H1 (cell line): ENCODE measurements around the gene FBXO46. TPM values are rescaled to one million over a fixed set of nuclear protein-coding genes. Genes with fewer than 3 reads are reported as not detected.

Source experiments
- BRCA1 ChIP-seq: IDR thresholded peaks from 2 replicates; pipeline ENCODE4 v1.6.1; 2012; ENCODE audit warnings: low read depth, low read length, improper control_type of control experiment
- CBX8 ChIP-seq: fragments of 300-800, 300-1000 bp; sonication (generic); IDR thresholded peaks from 2 replicates; pipeline ENCODE4 v1.7.1; 2016; ENCODE audit warnings: low read depth, low read length, borderline replicate concordance
- CHD7 ChIP-seq: fragments of 300-600 bp; sonication (generic); IDR thresholded peaks from 2 replicates; pipeline ENCODE4 v1.7.1; 2012; ENCODE audit warnings: low read length, moderate library complexity, mild to moderate bottlenecking, inconsistent platforms; ENCODE audit not compliant: insufficient replicate concordance
- EP300 ChIP-seq, 2 experiments: IDR thresholded peaks; 1 replicate in 1 of 2; 2 replicates in 1 of 2; pipeline ENCODE4 v1.6.1; 2011 to 2012; ENCODE audit warnings: low read depth in 2 of 2, low read length in 2 of 2, mild to moderate bottlenecking in 2 of 2, borderline replicate concordance in 1 of 2, inconsistent platforms in 1 of 2, moderate library complexity in 1 of 2
- TCF12 ChIP-seq: IDR thresholded peaks from 2 replicates; pipeline ENCODE4 v1.6.1; 2011; ENCODE audit warnings: low read depth, mild to moderate bottlenecking, low read length
- USF2 ChIP-seq: IDR thresholded peaks from 2 replicates; pipeline ENCODE4 v1.6.1; 2011; ENCODE audit warnings: low read length, improper control_type of control experiment
- YY1 ChIP-seq: IDR thresholded peaks from 2 replicates; pipeline ENCODE4 v1.6.1; 2011; ENCODE audit warnings: low read depth, mild to moderate bottlenecking, low read length
- ZNF274 ChIP-seq: IDR thresholded peaks from 2 replicates; pipeline ENCODE4 v1.7.0; 2012; ENCODE audit warnings: low read length, borderline replicate concordance; ENCODE audit errors: extremely low read depth
- polyA plus RNA-seq, 7 experiments: library from polyadenylated mRNA; depleted of rRNA in 3 of 7; stranded (reverse) in 5 of 7; unstranded in 2 of 7; fragments of >200 nt in 5 of 7; fragments of 200-250 nt in 2 of 7; gene quantifications; 1 replicate in 5 of 7; 2 replicates in 1 of 7; 4 replicates in 1 of 7; pipeline versions ENCODE4 v1.2.1 to v1.2.3, GENCODE V29; 2011 to 2013; ENCODE audit warnings: missing spikeins in 2 of 7, mixed read lengths in 2 of 7
- total RNA-seq: library from RNA; stranded (reverse); fragmentation: NEBNext Ultra II Directional; extraction: Animal tissue kit (Norgen Biotek cat#: 25700); gene quantifications from 2 replicates; pipeline ENCODE4 v1.2.1, GENCODE V29; 2021

FBXO46 gene
- total and polyA plus RNA-seq, 2 of the 8 experiments (the other 6 are each of a cell fraction or from before 2014, with no cell fraction given): 11.2 to 38.9 TPM

DNA sequence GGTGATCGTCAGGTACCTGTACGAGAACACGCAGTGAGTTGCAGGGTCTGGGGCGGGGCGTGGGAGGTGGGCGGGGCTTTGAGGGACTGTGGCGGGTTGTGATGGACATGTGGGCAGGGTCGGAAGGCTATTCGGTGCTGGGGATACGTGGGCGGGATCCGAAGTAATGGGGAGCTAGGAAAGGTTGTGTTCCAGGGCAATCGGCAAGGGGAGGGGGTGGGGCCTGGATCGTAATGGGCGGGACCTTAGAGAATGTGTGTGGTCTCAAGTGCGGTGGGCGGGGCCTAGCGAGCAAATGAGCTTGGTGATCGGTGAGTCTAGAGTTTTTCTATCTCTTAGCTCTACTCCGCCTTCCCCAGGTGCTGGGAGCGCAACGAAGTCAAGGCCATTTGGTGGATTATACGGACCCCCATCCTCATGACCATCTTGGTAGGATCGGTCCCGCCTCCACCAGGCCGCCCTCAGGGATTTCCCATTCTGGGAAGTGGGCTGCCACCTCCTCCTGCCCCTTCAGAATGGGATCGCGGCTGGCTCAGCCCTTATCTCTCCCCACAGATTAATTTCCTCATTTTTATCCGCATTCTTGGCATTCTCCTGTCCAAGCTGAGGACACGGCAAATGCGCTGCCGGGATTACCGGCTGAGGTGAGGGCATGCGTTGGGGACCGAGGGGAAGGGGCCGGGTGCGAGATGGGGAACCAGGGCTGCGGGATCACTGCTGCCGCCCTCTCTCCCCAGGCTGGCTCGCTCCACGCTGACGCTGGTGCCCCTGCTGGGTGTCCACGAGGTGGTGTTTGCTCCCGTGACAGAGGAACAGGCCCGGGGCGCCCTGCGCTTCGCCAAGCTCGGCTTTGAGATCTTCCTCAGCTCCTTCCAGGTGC is 53.1 kb downstream of the FBXO46 start (continued):
- TF ChIP-seq CHD7 (no peak), BRCA1 (no peak), TCF12 (0 out of 2 replicates have a peak, but pooled peaks have one; percentile 50), USF2 (no peak), YY1 (no peak), EP300 (IDR thresholded peaks at IDR 0.05; ENCODE audit: borderline replicate concordance in 1 of 2, low read depth in 2 of 2, low read length in 2 of 2) (peak in 1 of 2 experiments; percentile 92; a peak in 2 of 3 replicates), ZNF274 (no peak), CBX8 (no peak)
